Glomerular visceral epithelial cell (primary cell): ENCODE measurements around the gene PTPRM.

Experiments
- DNase-seq: peaks from one replicate; pipeline ENCODE4 v3.0.0-alpha.2; 2016; ENCODE audit errors: extremely low spot score

Gene PTPRM

DNA sequence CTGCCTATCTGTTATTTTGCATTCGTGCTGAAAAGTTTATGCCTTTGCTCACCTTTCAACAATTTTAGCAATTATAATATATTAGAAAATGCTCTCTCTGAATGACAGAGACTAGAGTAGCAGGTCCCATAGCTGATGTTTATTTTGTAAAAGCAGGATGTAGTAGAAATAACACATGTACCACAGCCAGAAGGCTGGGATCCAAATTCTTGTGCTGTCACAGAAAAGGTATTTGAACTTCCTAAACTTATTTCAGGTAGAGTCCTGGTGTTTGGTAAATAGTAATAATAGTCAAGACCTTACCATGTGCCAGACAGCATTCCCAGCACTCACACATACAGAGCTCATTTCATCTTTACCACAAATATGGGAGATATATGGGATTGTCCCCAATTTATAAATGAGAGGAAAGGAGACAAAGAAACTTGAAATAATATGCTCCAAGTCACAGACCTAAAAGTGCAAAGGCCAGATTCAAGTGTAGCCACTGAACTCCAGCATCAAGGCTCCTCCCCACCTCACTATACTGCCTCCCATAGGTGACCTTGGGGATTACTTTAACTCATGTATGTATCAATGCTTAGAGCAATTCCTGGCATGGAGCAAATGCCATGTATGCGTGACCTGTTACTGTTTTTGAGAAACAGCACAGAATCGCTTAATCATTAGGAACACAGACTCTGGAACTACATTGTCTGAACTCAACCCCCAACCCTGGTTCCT lies 757.4 kb downstream of the PTPRM start:
- DNase-seq, result no peak

DNA sequence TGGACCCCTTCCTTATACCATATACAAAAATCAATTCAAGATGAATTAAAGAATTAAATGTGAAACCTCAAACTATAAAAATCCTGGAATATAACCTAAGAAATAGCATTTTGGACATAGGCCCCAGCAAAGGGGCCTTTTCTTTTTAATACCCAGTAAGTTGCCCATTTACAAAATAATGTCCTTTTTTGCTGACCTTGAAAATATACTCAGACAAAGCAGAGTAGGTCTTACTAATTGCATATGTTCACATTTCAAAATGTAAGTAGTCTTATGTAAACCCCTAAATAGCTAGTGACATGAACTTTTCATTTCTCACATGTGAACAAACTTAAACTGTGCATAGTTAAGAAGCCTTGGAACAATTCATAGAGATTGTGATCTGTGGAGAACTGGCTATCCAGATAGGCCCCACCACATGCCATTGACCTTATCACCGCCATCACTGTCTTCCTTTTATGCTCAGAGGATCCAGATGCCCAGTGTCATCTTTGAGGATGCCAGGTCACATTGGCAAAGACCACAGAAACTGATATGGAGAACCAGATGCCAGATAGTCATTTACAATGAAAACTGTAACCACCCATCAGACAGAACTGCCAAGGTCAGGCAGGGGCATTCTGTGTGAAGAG lies 759.8 kb downstream of the PTPRM start:
- no peak for DNase-seq

DNA sequence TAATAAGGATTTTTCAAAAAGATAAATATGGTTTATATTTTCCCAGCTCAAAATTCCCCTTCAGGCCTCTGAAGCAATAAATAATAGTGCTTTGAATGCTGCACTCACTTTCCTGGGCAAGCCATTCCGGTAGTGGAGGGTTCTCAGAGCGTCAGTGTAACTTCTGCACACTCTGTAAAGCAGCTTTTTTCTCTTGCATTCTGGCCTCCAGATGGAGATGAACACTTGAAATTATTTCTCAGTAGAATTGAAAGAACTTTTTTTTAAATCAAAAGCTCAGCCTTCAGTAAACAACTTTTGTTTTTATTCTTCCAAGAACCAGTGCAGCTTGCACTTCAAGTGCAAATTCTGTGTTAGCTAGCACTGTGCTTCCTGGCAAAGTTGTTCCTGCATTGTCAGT lies 761.0 kb downstream of the PTPRM start:
- DNase-seq, result no peak

DNA sequence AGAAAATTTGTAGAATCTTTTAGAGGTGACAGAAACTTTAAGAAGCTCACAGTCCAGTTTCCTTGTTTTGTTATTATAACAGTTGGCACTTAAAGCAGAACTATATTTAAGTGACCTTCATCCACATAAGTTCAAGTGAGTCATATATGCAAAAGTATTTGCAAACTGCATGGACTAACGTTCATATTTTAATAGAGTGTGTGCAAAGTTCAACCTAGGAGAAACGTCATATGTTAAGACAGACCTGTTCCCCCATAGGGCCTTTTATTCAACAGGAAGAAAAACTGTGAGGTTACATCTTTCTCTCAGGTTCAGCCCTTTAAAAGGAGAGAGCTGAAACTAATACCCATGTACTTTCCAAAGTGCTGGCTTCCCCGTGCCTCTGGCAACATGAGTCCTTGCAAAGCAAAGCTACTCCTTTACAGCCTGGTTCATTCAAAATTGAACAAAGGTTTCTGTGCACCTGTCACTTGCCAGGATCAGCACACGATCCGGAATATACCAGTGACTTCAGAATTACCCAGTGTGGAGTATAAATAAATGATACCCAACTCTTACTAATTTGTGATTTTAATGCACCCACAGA lies 762.2 kb downstream of the PTPRM start:
- DNase-seq, result no peak

- DNase-seq, result no peak
These were observed 763.5 kb downstream of the PTPRM start for GRCh38 chr18:8330575-8330974.

GRCh38 chr18:8332286-8332685 lies 765.2 kb downstream of the PTPRM start:
- no peak for DNase-seq

DNA sequence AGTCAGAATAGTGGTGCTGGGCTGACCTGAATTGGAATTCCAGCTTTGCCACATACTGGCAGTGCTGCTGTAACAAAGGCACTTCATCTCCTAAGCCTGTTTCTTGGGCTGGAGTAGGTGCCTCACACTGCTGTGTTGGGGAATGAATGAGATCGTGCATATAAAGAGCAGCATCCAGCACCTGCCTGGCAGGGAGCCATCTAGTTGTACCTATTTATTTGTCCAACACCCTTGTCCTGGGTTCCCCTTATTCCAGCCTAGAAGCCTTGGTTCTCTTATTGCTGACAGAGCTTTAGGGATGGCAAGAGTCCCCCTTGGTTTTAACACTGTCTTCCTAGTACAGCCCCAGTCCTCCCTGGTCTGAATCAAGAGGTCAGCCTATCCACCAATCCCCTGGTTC lies 766.8 kb downstream of the PTPRM start:
- DNase-seq, result no peak

DNA sequence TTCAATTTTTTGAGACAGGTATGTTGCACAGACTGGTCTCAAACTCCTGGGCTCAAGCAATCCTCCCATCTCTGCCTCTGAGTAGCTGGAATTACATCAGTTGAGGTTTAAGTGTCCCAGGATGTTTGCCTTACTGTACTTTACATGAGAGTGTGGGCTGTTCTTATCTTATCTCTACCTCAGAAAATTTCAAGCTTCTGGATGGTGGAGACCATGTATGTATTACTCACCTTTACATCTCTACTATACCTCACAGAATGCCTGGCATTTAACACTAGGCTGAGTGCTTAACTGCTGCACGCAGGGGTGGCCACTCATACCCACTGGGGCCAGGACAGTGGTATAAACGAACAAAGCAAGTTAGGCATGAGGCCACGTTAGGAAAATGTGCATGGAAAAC lies 770.1 kb downstream of the PTPRM start:
- no peak for DNase-seq

GRCh38 chr18:8339210-8339609 lies 772.1 kb downstream of the PTPRM start:
- no peak for DNase-seq

GRCh38 chr18:8339952-8340351 lies 772.8 kb downstream of the PTPRM start:
- no peak for DNase-seq

- peak; percentile 34 for DNase-seq
These were observed 774.5 kb downstream of the PTPRM start for GRCh38 chr18:8341481-8342230.

DNA sequence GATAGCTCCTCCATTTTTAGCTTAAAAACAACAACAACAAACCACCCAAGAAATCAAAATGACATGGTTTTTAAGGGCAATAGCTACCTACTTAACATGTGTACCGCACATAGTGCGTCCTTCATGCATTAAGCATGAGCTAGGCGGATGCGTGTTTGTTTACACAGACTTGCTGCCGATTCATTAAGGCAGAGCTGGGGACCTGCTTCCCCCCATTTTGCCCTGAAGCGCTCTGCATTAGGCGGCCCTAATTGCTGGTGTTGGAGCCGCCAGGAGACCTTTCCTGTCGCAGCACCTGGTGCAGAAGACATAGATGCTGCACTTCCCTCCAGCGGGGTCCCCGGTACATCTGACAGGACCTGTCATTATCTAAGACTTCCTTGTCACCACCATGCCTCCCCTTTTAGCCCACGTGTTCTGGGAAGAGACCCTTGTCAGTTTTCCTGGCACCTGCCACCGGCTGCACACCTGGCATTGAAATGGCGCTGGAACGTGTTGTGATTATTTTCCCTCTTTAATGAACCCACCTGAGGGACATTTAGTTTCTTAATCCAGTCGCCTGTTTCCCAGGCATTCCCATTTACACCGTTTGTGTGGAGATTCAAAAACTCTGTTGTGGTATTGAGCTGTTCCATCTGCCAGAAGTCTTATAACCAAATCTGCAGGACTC lies 781.1 kb downstream of the PTPRM start:
- DNase-seq, result no peak

- no peak for DNase-seq
These were observed 782.6 kb downstream of the PTPRM start for GRCh38 chr18:8349608-8350323.

- no peak for DNase-seq
These were observed 783.5 kb downstream of the PTPRM start for GRCh38 chr18:8350628-8351027.

GRCh38 chr18:8351161-8351560 lies 784.0 kb downstream of the PTPRM start:
- DNase-seq, result no peak

GRCh38 chr18:8354304-8354703 lies 787.2 kb downstream of the PTPRM start:
- no peak for DNase-seq

DNA sequence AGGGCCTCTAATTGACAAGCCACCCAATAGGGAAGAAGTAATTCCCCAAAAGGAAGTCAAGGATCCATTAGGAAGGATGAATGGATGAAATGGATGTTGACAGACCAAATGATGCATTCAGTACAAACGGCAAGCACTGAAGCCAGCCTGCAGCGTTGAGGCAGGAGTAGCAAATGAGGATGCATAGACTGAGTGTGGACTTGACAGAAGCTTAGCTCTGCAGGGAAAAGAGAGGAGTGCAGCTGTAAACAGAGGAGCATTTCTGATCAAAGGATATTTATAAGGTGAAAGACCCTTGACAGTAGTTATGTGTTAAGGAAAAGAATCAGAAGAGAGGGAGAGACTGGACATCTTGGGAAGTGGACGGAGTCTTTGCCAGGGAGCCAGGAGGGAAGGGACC lies 788.9 kb downstream of the PTPRM start:
- no peak for DNase-seq

- no peak for DNase-seq
These were observed 790.2 kb downstream of the PTPRM start for GRCh38 chr18:8357320-8357719.

DNA sequence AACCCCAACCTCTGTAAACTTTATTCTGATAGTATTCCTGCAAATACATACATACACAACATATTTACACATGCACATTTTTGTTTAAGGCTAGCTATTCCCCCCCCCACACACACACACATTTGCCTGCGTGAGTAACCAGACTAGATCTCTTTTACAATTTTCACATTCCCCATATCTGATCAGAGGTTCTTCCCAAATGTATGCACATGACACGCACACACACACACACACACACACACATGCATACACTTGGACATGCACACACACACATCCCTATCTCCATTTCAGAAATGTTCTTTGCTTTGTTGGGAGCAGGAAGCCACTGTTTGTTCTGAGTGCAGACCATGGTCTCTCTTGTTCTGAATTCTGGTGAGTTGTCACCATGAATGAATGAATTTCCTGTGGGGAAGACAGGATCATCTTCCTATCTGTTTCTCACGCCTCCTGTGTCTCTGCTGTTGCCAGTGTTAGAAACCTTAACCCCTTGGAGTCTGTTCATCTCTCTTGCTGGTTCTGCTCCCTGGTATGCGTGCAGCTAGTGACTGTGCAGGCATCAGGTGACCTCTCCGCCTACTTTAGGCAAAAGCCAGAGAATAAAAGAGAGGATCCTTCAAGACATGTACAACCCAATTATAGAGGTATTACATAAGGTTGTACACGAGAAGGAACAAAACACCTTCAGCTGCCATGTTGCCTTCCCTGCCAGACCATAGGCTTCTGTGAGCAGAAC lies 791.1 kb downstream of the PTPRM start:
- DNase-seq, result no peak

DNA sequence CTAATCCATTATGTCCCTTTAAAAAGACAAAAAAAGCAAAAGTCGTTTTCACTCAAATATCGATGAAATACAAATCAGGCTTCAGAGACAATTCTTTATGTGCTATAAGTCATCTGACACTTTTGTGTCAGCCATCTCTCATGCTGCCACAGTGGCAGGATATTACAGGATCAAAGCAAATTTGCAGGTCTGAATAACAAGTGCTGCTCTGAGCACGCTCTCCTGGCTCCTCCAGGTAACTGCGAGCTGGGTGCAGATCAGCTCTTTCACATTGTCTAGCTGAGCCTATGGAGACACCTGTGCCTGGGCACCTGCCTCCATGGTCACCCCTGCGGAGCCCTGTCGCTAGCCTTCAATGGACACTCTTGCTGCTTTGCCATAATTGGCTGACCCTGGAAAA lies 792.0 kb downstream of the PTPRM start:
- no peak for DNase-seq

DNA sequence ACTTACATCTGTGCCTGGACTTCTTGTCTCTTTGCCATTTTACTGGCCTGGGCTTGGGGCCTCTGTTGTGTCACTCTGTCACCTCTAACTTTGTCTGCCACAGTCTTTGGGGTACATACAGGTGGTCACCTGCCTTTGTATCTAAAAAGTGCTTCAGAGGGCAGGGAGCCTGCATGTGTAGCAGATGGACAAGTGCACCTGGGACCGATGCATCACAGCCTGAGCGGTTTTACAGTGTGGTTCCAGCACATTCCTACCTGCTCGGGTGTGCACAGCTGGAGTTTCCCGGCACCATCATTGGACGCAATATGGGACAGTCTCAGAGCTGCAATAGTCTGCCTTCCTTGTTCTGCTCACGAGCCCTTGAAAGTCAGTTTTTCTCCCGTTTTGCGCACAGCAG lies 792.4 kb downstream of the PTPRM start:
- no peak for DNase-seq
